Measurements from ENCODE around the gene FBXL17.

Gene FBXL17

DNA sequence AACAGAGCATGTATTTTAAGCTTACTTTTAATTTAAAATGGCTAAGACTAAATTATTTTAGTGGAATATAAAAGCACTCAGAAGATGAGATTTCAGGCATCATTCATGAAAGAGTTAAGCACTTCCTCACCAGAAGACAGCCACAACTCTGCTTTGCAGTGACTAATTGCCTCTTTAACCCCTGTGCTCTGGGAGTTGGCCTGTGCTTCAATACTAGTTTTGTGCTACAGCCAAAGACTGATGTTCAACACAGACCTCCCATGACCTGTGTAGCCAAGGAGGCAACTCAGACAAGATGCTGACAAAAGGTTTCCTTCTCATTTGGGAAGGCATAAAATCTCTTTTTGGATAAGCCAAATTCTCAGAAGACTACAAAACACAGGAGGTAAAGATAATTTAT, 353.5 kb downstream of the FBXL17 start:
- H3K4me2 ChIP-seq (ENCODE audit: insufficient read depth, low read length), result no peak overlapping the region
- H3K27ac ChIP-seq (ENCODE audit: low read length), result no peak overlapping the region
- DNase-seq (no peak), ATAC-seq (ENCODE audit: insufficient read depth, low read depth) (no peak)
- no peak overlapping the region for H3K4me3 ChIP-seq (ENCODE audit: low read depth in 1 of 2, low read length in 2 of 2)
- H3K79me2 ChIP-seq (ENCODE audit: insufficient read depth, low read length), result no peaks in the 10 kb centered on the region
- H3K27me3 ChIP-seq (ENCODE audit: insufficient read depth, low read length, poor library complexity), result no peaks in the 10 kb centered on the region
- H4K20me1 ChIP-seq (ENCODE audit: insufficient read depth, low read length), result no peaks in the 10 kb centered on the region
- TF ChIP-seq EZH2 (IDR thresholded peaks at IDR 0.05; ENCODE audit: borderline replicate concordance, low read depth, low read length, severe bottlenecking) (no peak), CTCF (IDR thresholded peaks at IDR 0.05; ENCODE audit: borderline replicate concordance, extremely low read depth, low read length, poor library complexity, severe bottlenecking) (no peak)
- no peak overlapping the region for H3K9ac ChIP-seq (ENCODE audit: low read depth, low read length)
- H3K4me1 ChIP-seq (ENCODE audit: insufficient read depth, low read length), result no peaks in the 10 kb centered on the region
- no peak overlapping the region for H2AFZ ChIP-seq (ENCODE audit: low read depth, low read length)
- H3K36me3 ChIP-seq (ENCODE audit: insufficient read depth, low read length), result no peaks in the 10 kb centered on the region
- H3K9me3 ChIP-seq (ENCODE audit: insufficient read depth, low read length, severe bottlenecking), result no peaks in the 10 kb centered on the region

DNA sequence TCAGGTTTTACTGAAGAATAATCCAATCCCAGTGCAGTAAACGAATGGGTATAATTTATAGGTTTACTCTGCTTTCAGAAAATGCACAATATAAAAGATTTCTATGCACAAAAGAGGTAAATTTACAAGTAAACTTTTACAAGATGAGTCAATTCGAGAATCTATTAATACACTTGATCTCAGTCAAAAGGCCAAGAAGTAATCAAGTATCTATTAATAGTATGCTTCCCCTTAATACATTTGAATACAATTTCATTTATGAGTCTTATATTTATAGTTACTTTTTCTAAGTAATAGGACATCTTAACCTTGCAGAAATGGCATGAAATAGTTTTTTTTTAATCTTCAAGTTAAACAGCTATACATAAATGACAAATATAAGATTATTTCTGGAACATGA, 355.9 kb downstream of the FBXL17 start:
- no peak overlapping the region for H3K27ac ChIP-seq (ENCODE audit: low read length)
- DNase-seq (no peak), ATAC-seq (ENCODE audit: insufficient read depth, low read depth) (no peak)
- no peaks in the 10 kb centered on the region for H4K20me1 ChIP-seq (ENCODE audit: insufficient read depth, low read length)
- H3K9ac ChIP-seq (ENCODE audit: low read depth, low read length), result no peak overlapping the region
- no peaks in the 10 kb centered on the region for H3K9me3 ChIP-seq (ENCODE audit: insufficient read depth, low read length, severe bottlenecking)
- no peaks in the 10 kb centered on the region for H3K4me1 ChIP-seq (ENCODE audit: insufficient read depth, low read length)
- no peak overlapping the region for H2AFZ ChIP-seq (ENCODE audit: low read depth, low read length)
- H3K36me3 ChIP-seq (ENCODE audit: insufficient read depth, low read length), result no peaks in the 10 kb centered on the region
- H3K79me2 ChIP-seq (ENCODE audit: insufficient read depth, low read length), result no peaks in the 10 kb centered on the region
- H3K4me3 ChIP-seq (ENCODE audit: low read depth in 1 of 2, low read length in 2 of 2), result no peak overlapping the region
- no peak overlapping the region for H3K4me2 ChIP-seq (ENCODE audit: insufficient read depth, low read length)
- no peaks in the 10 kb centered on the region for H3K27me3 ChIP-seq (ENCODE audit: insufficient read depth, low read length, poor library complexity)
- TF ChIP-seq EZH2 (IDR thresholded peaks at IDR 0.05; ENCODE audit: borderline replicate concordance, low read depth, low read length, severe bottlenecking) (no peak), CTCF (IDR thresholded peaks at IDR 0.05; ENCODE audit: borderline replicate concordance, extremely low read depth, low read length, poor library complexity, severe bottlenecking) (no peak)

GRCh38 chr5:108024986-108025385, 356.9 kb downstream of the FBXL17 start:
- Histone ChIP-seq H3K9me3 (ENCODE audit: insufficient read depth, low read length, severe bottlenecking) (no peaks in the 10 kb centered on the region), H2AFZ (ENCODE audit: low read depth, low read length) (no peak overlapping the region), H3K79me2 (ENCODE audit: insufficient read depth, low read length) (no peaks in the 10 kb centered on the region), H3K36me3 (ENCODE audit: insufficient read depth, low read length) (no peaks in the 10 kb centered on the region), H3K27me3 (ENCODE audit: insufficient read depth, low read length, poor library complexity) (no peaks in the 10 kb centered on the region), H4K20me1 (ENCODE audit: insufficient read depth, low read length) (no peaks in the 10 kb centered on the region), H3K4me3 (ENCODE audit: low read depth in 1 of 2, low read length in 2 of 2) (no peak overlapping the region), H3K9ac (ENCODE audit: low read depth, low read length) (no peak overlapping the region), H3K4me1 (ENCODE audit: insufficient read depth, low read length) (no peaks in the 10 kb centered on the region), H3K27ac (ENCODE audit: low read length) (no peak overlapping the region), H3K4me2 (ENCODE audit: insufficient read depth, low read length) (no peak overlapping the region)
- no peak for TF ChIP-seq CTCF (IDR thresholded peaks at IDR 0.05; ENCODE audit: borderline replicate concordance, extremely low read depth, low read length, poor library complexity, severe bottlenecking)
- TF ChIP-seq EZH2 (IDR thresholded peaks at IDR 0.05; ENCODE audit: borderline replicate concordance, low read depth, low read length, severe bottlenecking), result no peak
- no peak for ATAC-seq (ENCODE audit: insufficient read depth, low read depth)
- DNase-seq, result no peak

DNA sequence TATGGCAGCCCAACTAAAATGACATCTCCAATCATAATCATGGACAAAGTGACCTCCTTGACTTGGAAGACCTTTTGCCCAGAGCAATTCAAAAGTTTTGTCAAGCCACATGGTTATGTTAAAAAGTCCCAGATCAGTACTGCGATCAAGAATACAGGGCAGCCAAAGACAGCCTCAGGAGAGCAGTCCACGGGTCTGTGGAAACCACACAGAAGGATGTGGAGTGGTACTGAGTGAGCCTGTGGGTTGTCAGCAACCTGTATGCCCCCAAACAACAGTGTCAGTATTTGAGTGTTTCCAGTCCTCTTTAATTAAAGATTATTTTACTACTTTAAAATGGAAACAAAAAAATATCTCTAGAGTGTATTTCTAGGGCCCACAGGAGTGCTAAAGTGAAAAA, 365.8 kb downstream of the FBXL17 start:
- Histone ChIP-seq H3K27me3 (ENCODE audit: insufficient read depth, low read length, poor library complexity) (no peaks in the 10 kb centered on the region), H3K4me2 (ENCODE audit: insufficient read depth, low read length) (no peak overlapping the region), H4K20me1 (ENCODE audit: insufficient read depth, low read length) (no peaks in the 10 kb centered on the region), H3K9me3 (ENCODE audit: insufficient read depth, low read length, severe bottlenecking) (no peaks in the 10 kb centered on the region), H3K36me3 (ENCODE audit: insufficient read depth, low read length) (no peaks in the 10 kb centered on the region), H3K79me2 (ENCODE audit: insufficient read depth, low read length) (no peaks in the 10 kb centered on the region), H3K27ac (ENCODE audit: low read length) (no peak overlapping the region), H2AFZ (ENCODE audit: low read depth, low read length) (no peak overlapping the region), H3K4me1 (ENCODE audit: insufficient read depth, low read length) (peaks cover 7% of the 10 kb centered on the region), H3K9ac (ENCODE audit: low read depth, low read length) (no peak overlapping the region), H3K4me3 (ENCODE audit: low read depth in 1 of 2, low read length in 2 of 2) (no peak overlapping the region)
- ATAC-seq (ENCODE audit: insufficient read depth, low read depth), result peak; percentile 84
- no peak for TF ChIP-seq CTCF (IDR thresholded peaks at IDR 0.05; ENCODE audit: borderline replicate concordance, extremely low read depth, low read length, poor library complexity, severe bottlenecking)
- no peak for TF ChIP-seq EZH2 (IDR thresholded peaks at IDR 0.05; ENCODE audit: borderline replicate concordance, low read depth, low read length, severe bottlenecking)
- peak; percentile 23 for DNase-seq

Measured in DND-41 (cell line).